Thymus (tissue), 11 donors: Measurements from ENCODE around the gene CD164L2. TPM values are rescaled to one million over a fixed set of nuclear protein-coding genes. Genes with fewer than 3 reads are reported as not detected.
A peak's percentile ranks its signal among the peaks of the same experiment; 100 is the strongest.

Experiments
- DNase-seq, 9 donors: peaks; one replicate each; pipeline ENCODE4 v3.0.0-alpha.2; 2013; ENCODE audit warnings: low spot score in 9 of 9, low read depth in 6 of 9, missing footprints in 1 of 9
- H3K27ac ChIP-seq, 2 donors: one replicate each; pipeline ENCODE4 v1.5.1; 2013; ENCODE audit warnings: control low read depth in 1 of 2, low read depth in 1 of 2, low read length in 1 of 2, mild to moderate bottlenecking in 1 of 2, moderate library complexity in 1 of 2
- H3K27me3 ChIP-seq, 2 donors: one replicate each; pipeline ENCODE4 v1.5.1; 2013; ENCODE audit warnings: low read length in 1 of 2; ENCODE audit not compliant: control insufficient read depth in 2 of 2, insufficient read depth in 1 of 2
- H3K36me3 ChIP-seq, 2 donors: one replicate each; pipeline ENCODE4 v1.5.1; 2013; ENCODE audit warnings: low read length in 1 of 2, mild to moderate bottlenecking in 1 of 2, moderate library complexity in 1 of 2; ENCODE audit not compliant: control insufficient read depth in 2 of 2, insufficient read depth in 2 of 2
- H3K4me1 ChIP-seq, 2 donors: one replicate each; pipeline ENCODE4 v1.5.1; 2013; ENCODE audit warnings: low read length in 2 of 2; ENCODE audit not compliant: control insufficient read depth in 2 of 2, insufficient read depth in 2 of 2
- H3K4me3 ChIP-seq, 2 donors: one replicate each; pipeline ENCODE4 v1.5.1; 2013; ENCODE audit warnings: low read length in 2 of 2, control low read depth in 1 of 2, mild to moderate bottlenecking in 1 of 2
- H3K9me3 ChIP-seq, 2 donors: one replicate each; pipeline ENCODE4 v1.5.1; 2013; ENCODE audit warnings: low read length in 1 of 2, mild to moderate bottlenecking in 1 of 2; ENCODE audit not compliant: control insufficient read depth in 2 of 2, insufficient read depth in 1 of 2
- WGBS: extraction: QIAGEN DNeasy Blood & Tissue Kit; methylation state at CpG from one replicate; pipeline ENCODE4 v1.1.7; 2013; 5-methylcytosine and 5-hydroxymethylcytosine counted together
- polyA plus RNA-seq: library from polyadenylated mRNA; stranded (reverse); fragments of 200-250 nt; gene quantifications from one replicate; pipeline ENCODE4 v1.2.3, GENCODE V29; 2013
- total RNA-seq: library from RNA; stranded (reverse); fragments of 120-200 nt; gene quantifications from one replicate; pipeline ENCODE4 v1.2.4, GENCODE V29; 2013
- donor health status: healthy.

Gene CD164L2
- total and polyA plus RNA-seq, 2 donors = 0.05 to 2.4 TPM

GRCh38 chr1:27339213-27339612, 43.9 kb downstream of the CD164L2 start:
- peaks cover 30 to 41% of the 10 kb centered on the region in 2 donors for H3K36me3 ChIP-seq
- H3K27me3 ChIP-seq = no peaks in the 10 kb centered on the region
- H3K9me3 ChIP-seq = peaks cover 0 to 7% of the 10 kb centered on the region in 2 donors
- DNase-seq = no peak
- peaks cover 27 to 51% of the 10 kb centered on the region in 2 donors for H3K4me1 ChIP-seq
- no peak overlapping the region for H3K4me3 ChIP-seq
- WGBS = 97% methylated on average over 5 of the region's 5 CpGs
- peak overlapping the region in 1 of 2 donors; percentile 18 for H3K27ac ChIP-seq

- WGBS = 98% methylated on average over 6 of the region's 6 CpGs
These were observed 44.4 kb downstream of the CD164L2 start for GRCh38 chr1:27338751-27339150.

GRCh38 chr1:27336756-27337155, 46.4 kb downstream of the CD164L2 start:
- H3K4me1 ChIP-seq = peaks cover 10 to 29% of the 10 kb centered on the region in 2 donors
- no peak overlapping the region for H3K4me3 ChIP-seq
- no peak for DNase-seq
- WGBS = 97% methylated on average over 5 of the region's 5 CpGs
- H3K27ac ChIP-seq = no peak overlapping the region
- H3K9me3 ChIP-seq = peaks cover 0 to 4% of the 10 kb centered on the region in 2 donors
- H3K27me3 ChIP-seq = no peaks in the 10 kb centered on the region
- peaks cover 54 to 61% of the 10 kb centered on the region in 2 donors for H3K36me3 ChIP-seq

More at GRCh38 chr1:27338751-27339150, 44.4 kb downstream of the CD164L2 start:
- no peak for DNase-seq
- Histone ChIP-seq H3K27me3 (no peaks in the 10 kb centered on the region), H3K9me3 (peaks cover 0 to 7% of the 10 kb centered on the region in 2 donors), H3K4me1 (peaks cover 25 to 47% of the 10 kb centered on the region in 2 donors), H3K27ac (peak overlapping the region in 1 of 2 donors; percentile 18), H3K4me3 (no peak overlapping the region), H3K36me3 (peaks cover 34 to 46% of the 10 kb centered on the region in 2 donors)

- no peak overlapping the region for H3K27ac ChIP-seq
- H3K9me3 ChIP-seq = peaks cover 0 to 4% of the 10 kb centered on the region in 2 donors
- 96% methylated on average over 17 of the region's 17 CpGs for WGBS
- H3K4me1 ChIP-seq = peaks cover 2 to 19% of the 10 kb centered on the region in 2 donors
- H3K4me3 ChIP-seq = no peak overlapping the region
- no peak for DNase-seq
- H3K36me3 ChIP-seq = peaks cover 64 to 71% of the 10 kb centered on the region in 2 donors
- H3K27me3 ChIP-seq = no peaks in the 10 kb centered on the region
These were observed 47.4 kb downstream of the CD164L2 start for GRCh38 chr1:27335506-27336422.

- Histone ChIP-seq H3K27ac (no peak overlapping the region), H3K9me3 (peaks cover 0 to 4% of the 10 kb centered on the region in 2 donors), H3K4me1 (peaks cover 0 to 2% of the 10 kb centered on the region in 2 donors), H3K4me3 (no peak overlapping the region), H3K36me3 (peaks cover 71 to 78% of the 10 kb centered on the region in 2 donors), H3K27me3 (no peaks in the 10 kb centered on the region)
- DNase-seq = no peak
- WGBS = 95% methylated on average over 17 of the region's 17 CpGs
These were observed 49.3 kb downstream of the CD164L2 start for GRCh38 chr1:27333717-27334279.

- no peak overlapping the region for H3K27ac ChIP-seq
- peak in 3 of 9 donors; percentile 25 to 51 (median 45) for DNase-seq
These were observed 50.4 kb downstream of the CD164L2 start for GRCh38 chr1:27332536-27333281.

GRCh38 chr1:27331922-27332321, 51.2 kb downstream of the CD164L2 start:
- H3K27ac ChIP-seq = no peak overlapping the region
- no peaks in the 10 kb centered on the region for H3K27me3 ChIP-seq
- H3K4me1 ChIP-seq = peaks cover 0 to 2% of the 10 kb centered on the region in 2 donors
- H3K4me3 ChIP-seq = no peak overlapping the region
- DNase-seq = no peak
- H3K36me3 ChIP-seq = peaks cover 76 to 91% of the 10 kb centered on the region in 2 donors
- WGBS = 97% methylated on average over 5 of the region's 5 CpGs
- peaks cover 0 to 4% of the 10 kb centered on the region in 2 donors for H3K9me3 ChIP-seq

More at GRCh38 chr1:27332536-27333281, 50.4 kb downstream of the CD164L2 start:
- no peak overlapping the region for H3K4me3 ChIP-seq
- peaks cover 77 to 89% of the 10 kb centered on the region in 2 donors for H3K36me3 ChIP-seq
- H3K27me3 ChIP-seq = no peaks in the 10 kb centered on the region
- 83% methylated on average over 11 of the region's 11 CpGs for WGBS
- H3K9me3 ChIP-seq = peaks cover 0 to 4% of the 10 kb centered on the region in 2 donors
- H3K4me1 ChIP-seq = peaks cover 0 to 2% of the 10 kb centered on the region in 2 donors

- Histone ChIP-seq H3K9me3 (peaks cover 0 to 4% of the 10 kb centered on the region in 2 donors), H3K27ac (no peak overlapping the region), H3K36me3 (peaks cover 71 to 91% of the 10 kb centered on the region in 2 donors), H3K27me3 (no peaks in the 10 kb centered on the region), H3K4me3 (no peak overlapping the region), H3K4me1 (peaks cover 0 to 2% of the 10 kb centered on the region in 2 donors)
- no peak for DNase-seq
- 97% methylated on average over 3 of the region's 3 CpGs for WGBS
These were observed 51.7 kb downstream of the CD164L2 start for GRCh38 chr1:27331426-27331825.
